Activated T-helper 2 cell treated with anti-CD3 and anti-CD28 coated beads, Interferon-gamma antibody, Interleukin-2, Interleukin-4, amounts not matched to agents 10 μg/mL and 5 μg/mL and 100 μg/mL, durations not matched to agents 14 hours and 24 hours and 36 hours (primary cell): ENCODE measurements around the gene SHC1. TPM values are rescaled to one million over a fixed set of nuclear protein-coding genes. Genes with fewer than 3 reads are reported as not detected.

Experiments used
- total RNA-seq: library from RNA; stranded (reverse); gene quantifications from 2 replicates; pipeline ENCODE4 v1.2.3, GENCODE V29; 2022

The SHC1 gene
- total RNA-seq, 1 donor from 2014 or later = 55.4 TPM

Other genes with a start within 250 kb of the SHC1 start
- gene KCNN3, start 100.5 kb downstream of the SHC1 start, total RNA-seq = 0.39 and 0.91 TPM in 2 replicates
- 44.7 and 44.8 TPM in 2 replicates for gene PMVK, start 34.0 kb downstream of the SHC1 start, total RNA-seq
- gene PBXIP1, start 14.6 kb downstream of the SHC1 start, total RNA-seq = 23.6 and 25.3 TPM in 2 replicates
- 30.4 and 30.6 TPM in 2 replicates for gene PYGO2, start 9.0 kb downstream of the SHC1 start, total RNA-seq
- 169 and 178 TPM in 2 replicates for gene CKS1B, start 3.9 kb upstream of the SHC1 start, total RNA-seq
- 54.9 and 60.2 TPM in 2 replicates for gene FLAD1, start 12.6 kb upstream of the SHC1 start, total RNA-seq
- gene LENEP, start 22.8 kb upstream of the SHC1 start, total RNA-seq = 0.48 and 2.0 TPM in 2 replicates
- gene ZBTB7B, start 32.1 kb upstream of the SHC1 start, total RNA-seq = 147 and 154 TPM in 2 replicates
- gene DCST2, start 63.0 kb upstream of the SHC1 start, total RNA-seq = 0.21 and 0.80 TPM in 2 replicates
- 0.11 TPM in 1 of 2 replicates, not detected in the other for gene DCST1, start 63.1 kb upstream of the SHC1 start, total RNA-seq
- 72.0 and 74.8 TPM in 2 replicates for gene ADAM15, start 80.6 kb upstream of the SHC1 start, total RNA-seq
- 9.2 and 10.5 TPM in 2 replicates for gene EFNA4, start 93.0 kb upstream of the SHC1 start, total RNA-seq
- gene EFNA3, start 108.1 kb upstream of the SHC1 start, total RNA-seq = 6.0 and 7.1 TPM in 2 replicates
- 0.18 and 0.39 TPM in 2 replicates for gene EFNA1, start 157.1 kb upstream of the SHC1 start, total RNA-seq
- 56.9 and 58.0 TPM in 2 replicates for gene SLC50A1, start 165.1 kb upstream of the SHC1 start, total RNA-seq
- gene DPM3, start 169.8 kb upstream of the SHC1 start, total RNA-seq = 49.0 and 51.0 TPM in 2 replicates
- 237 and 247 TPM in 2 replicates for gene KRTCAP2, start 202.6 kb upstream of the SHC1 start, total RNA-seq
- gene TRIM46, start 203.1 kb upstream of the SHC1 start, total RNA-seq = 10.7 and 11.5 TPM in 2 replicates
- gene THBS3, start 237.2 kb upstream of the SHC1 start, total RNA-seq = 10.4 and 13.1 TPM in 2 replicates
- gene MTX1, start 237.9 kb upstream of the SHC1 start, total RNA-seq = 58.6 and 64.0 TPM in 2 replicates